OCI-LY3 (cell line): ENCODE measurements around the gene KCTD16.

Experiments used
- H2AFZ ChIP-seq: fragments of 200-600, 300-600 bp; shearing (Covaris generic); 2 replicates; pipeline ENCODE4 v1.6.0; 2014; ENCODE audit warnings: antibody characterized with exemption, low read depth, low read length
- H3K27ac ChIP-seq: fragments of 200-600, 300-600 bp; sonication (generic); 2 replicates; pipeline ENCODE4 v1.5.1; 2014; ENCODE audit warnings: mild to moderate bottlenecking, low read length, moderate library complexity, mixed read lengths
- H3K27me3 ChIP-seq: fragments of 200-600, 300-600 bp; sonication (generic); 2 replicates; pipeline ENCODE4 v1.6.1; 2014; ENCODE audit warnings: low read depth, low read length, mixed read lengths
- H3K36me3 ChIP-seq: fragments of 200-600, 300-600 bp; sonication (generic); replicated peaks from 2 replicates; pipeline ENCODE3; 2014; ENCODE audit warnings: low read depth, low read length, mixed read lengths
- H3K4me1 ChIP-seq: fragments of 300-600, 200-600 bp; sonication (generic); 2 replicates; pipeline ENCODE4 v1.6.1; 2014; ENCODE audit warnings: low read length, mixed read lengths
- H3K4me2 ChIP-seq: fragments of 200-600, 300-600 bp; sonication (generic); 2 replicates; pipeline ENCODE4 v1.6.1; 2014; ENCODE audit warnings: low read length, mixed read lengths
- H3K4me3 ChIP-seq: fragments of 300-600, 200-600 bp; sonication (generic); 2 replicates; pipeline ENCODE4 v1.5.1; 2014; ENCODE audit warnings: antibody characterized with exemption, mild to moderate bottlenecking, low read length, moderate library complexity
- H3K79me2 ChIP-seq: fragments of 300-600, 200-600 bp; shearing (Covaris generic); 2 replicates; pipeline ENCODE4 v1.6.1; 2014; ENCODE audit warnings: mild to moderate bottlenecking, low read length, mixed read lengths
- H3K9ac ChIP-seq: fragments of 300-600, 200-600 bp; shearing (Covaris generic); 2 replicates; pipeline ENCODE4 v1.6.0; 2014; ENCODE audit warnings: mild to moderate bottlenecking, low read length, moderate library complexity
- H3K9me3 ChIP-seq: fragments of 200-600, 300-600 bp; shearing (Covaris generic); 2 replicates; pipeline ENCODE4 v1.6.1; 2014; ENCODE audit warnings: low read length, mixed read lengths; ENCODE audit not compliant: insufficient read depth
- H4K20me1 ChIP-seq: fragments of 200-600, 300-600 bp; sonication (generic); 2 replicates; pipeline ENCODE4 v1.6.1; 2016; ENCODE audit warnings: low read length, mixed read lengths; ENCODE audit not compliant: insufficient read depth
- CTCF ChIP-seq: fragments of 200-600, 300-600 bp; sonication (generic); IDR thresholded peaks from 2 replicates; pipeline ENCODE4 v1.5.1; 2014; ENCODE audit warnings: antibody characterized with exemption, low read length, low read depth
- EZH2phosphoT487 ChIP-seq: fragments of 200-600 bp; shearing (Covaris generic); IDR thresholded peaks from 2 replicates; pipeline ENCODE4 v1.6.1; 2018; ENCODE audit warnings: antibody characterized with exemption, mixed run types, low read depth

KCTD16 gene

DNA sequence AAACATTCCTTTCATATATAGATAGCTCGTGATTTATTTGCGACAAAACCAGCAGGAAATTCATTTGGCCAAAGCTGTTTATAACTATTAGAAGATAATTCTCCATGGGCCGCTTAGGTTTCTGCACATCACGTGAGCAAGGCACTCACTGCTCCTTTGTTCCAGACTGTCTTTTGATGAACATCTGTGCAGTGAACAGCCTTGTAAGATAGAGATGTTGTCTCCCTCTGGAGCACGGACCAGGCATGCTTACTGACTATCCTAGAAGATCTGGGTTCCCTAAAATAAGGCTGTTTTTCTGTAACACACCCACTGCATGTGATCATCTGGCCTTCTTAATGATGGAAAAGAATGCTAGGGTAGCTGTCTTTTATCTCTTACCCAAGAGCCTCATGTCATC is 31.1 kb upstream of the KCTD16 start:
- H3K9me3 ChIP-seq, result no peaks in the 10 kb centered on the region

DNA sequence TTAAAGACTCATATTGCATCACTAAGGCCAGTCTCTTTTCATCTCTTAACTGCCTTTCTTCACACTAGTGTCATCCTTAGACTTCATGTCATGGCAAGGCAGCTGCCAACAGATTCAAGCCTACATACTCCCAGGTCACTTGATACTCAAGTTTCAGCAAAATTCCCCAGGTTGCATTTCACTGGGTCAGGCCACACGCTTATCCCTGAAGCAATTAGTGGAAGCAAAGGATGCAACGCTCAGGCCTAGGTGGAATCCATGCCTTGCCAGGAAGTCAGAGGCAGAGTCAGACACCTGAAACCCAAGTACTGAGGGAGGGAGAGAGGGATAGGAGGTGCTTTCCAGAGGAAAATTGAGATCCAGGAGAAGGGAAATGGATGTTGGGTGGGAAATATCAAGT is 29.1 kb upstream of the KCTD16 start:
- Histone ChIP-seq H3K27ac (no peak overlapping the region), H3K27me3 (no peaks in the 10 kb centered on the region), H3K4me1 (peaks cover 15% of the 10 kb centered on the region), H3K36me3 (no peaks in the 10 kb centered on the region), H3K4me2 (peak overlapping the region; percentile 72), H3K9me3 (no peaks in the 10 kb centered on the region), H3K79me2 (no peaks in the 10 kb centered on the region), H2AFZ (no peak overlapping the region), H3K9ac (no peak overlapping the region), H3K4me3 (no peak overlapping the region), H4K20me1 (no peaks in the 10 kb centered on the region)
- TF ChIP-seq CTCF (no peak), EZH2phosphoT487 (no peak)

More for the DNA sequence above, 31.1 kb upstream of the KCTD16 start:
- TF ChIP-seq CTCF (no peak), EZH2phosphoT487 (no peak)
- Histone ChIP-seq H3K4me2 (no peak overlapping the region), H2AFZ (no peak overlapping the region), H3K4me3 (no peak overlapping the region), H3K79me2 (no peaks in the 10 kb centered on the region), H3K36me3 (no peaks in the 10 kb centered on the region), H3K27me3 (no peaks in the 10 kb centered on the region), H3K9ac (no peak overlapping the region), H4K20me1 (no peaks in the 10 kb centered on the region), H3K4me1 (peaks cover 15% of the 10 kb centered on the region), H3K27ac (no peak overlapping the region)

GRCh38 chr5:144142139-144142823 is 28.4 kb upstream of the KCTD16 start:
- peak overlapping the region; percentile 31; the same call in 1 of the 2 replicates for H2AFZ ChIP-seq
- H3K36me3 ChIP-seq, result no peaks in the 10 kb centered on the region
- peak overlapping the region; percentile 17; the same call in 1 of the 2 replicates for H3K4me3 ChIP-seq
- no peak overlapping the region for H3K9ac ChIP-seq
- H3K27me3 ChIP-seq, result no peaks in the 10 kb centered on the region
- no peaks in the 10 kb centered on the region for H3K79me2 ChIP-seq
- no peaks in the 10 kb centered on the region for H3K9me3 ChIP-seq
- peaks cover 15% of the 10 kb centered on the region for H3K4me1 ChIP-seq
- H3K27ac ChIP-seq, result no peak overlapping the region
- TF ChIP-seq EZH2phosphoT487 (no peak), CTCF (peak; percentile 69)
- H4K20me1 ChIP-seq, result no peaks in the 10 kb centered on the region
- peak overlapping the region; percentile 72 for H3K4me2 ChIP-seq

DNA sequence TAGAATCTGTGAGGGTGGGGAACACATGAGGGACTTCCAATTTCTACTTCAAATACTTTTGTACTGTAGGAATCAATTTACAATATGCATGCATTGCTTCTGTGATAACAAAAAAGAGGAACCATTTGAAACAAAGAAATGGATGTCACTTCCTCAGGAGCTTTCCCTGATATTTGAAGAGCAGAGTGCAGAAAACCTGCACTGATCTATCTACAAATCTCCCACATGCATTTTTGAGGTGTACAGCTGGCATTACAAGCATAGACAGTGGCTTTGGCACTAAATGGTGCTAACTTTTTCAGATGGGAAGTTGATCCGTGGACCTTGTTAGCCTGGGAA is 27.9 kb upstream of the KCTD16 start:
- no peak overlapping the region for H3K27ac ChIP-seq
- no peak for TF ChIP-seq CTCF
- no peak for TF ChIP-seq EZH2phosphoT487
- no peaks in the 10 kb centered on the region for H4K20me1 ChIP-seq
- H3K4me3 ChIP-seq, result no peak overlapping the region
- H3K4me2 ChIP-seq, result peak overlapping the region; percentile 72; the same call in 1 of the 2 replicates
- H3K9me3 ChIP-seq, result no peaks in the 10 kb centered on the region
- no peaks in the 10 kb centered on the region for H3K79me2 ChIP-seq
- H3K36me3 ChIP-seq, result no peaks in the 10 kb centered on the region
- H2AFZ ChIP-seq, result 0 out of 2 replicates have a peak overlapping the region, but pooled peaks have one; percentile 31
- peaks cover 15% of the 10 kb centered on the region for H3K4me1 ChIP-seq
- H3K9ac ChIP-seq, result no peak overlapping the region
- H3K27me3 ChIP-seq, result no peaks in the 10 kb centered on the region
